ENCODE data around the gene ADARB2.

The ADARB2 gene

DNA sequence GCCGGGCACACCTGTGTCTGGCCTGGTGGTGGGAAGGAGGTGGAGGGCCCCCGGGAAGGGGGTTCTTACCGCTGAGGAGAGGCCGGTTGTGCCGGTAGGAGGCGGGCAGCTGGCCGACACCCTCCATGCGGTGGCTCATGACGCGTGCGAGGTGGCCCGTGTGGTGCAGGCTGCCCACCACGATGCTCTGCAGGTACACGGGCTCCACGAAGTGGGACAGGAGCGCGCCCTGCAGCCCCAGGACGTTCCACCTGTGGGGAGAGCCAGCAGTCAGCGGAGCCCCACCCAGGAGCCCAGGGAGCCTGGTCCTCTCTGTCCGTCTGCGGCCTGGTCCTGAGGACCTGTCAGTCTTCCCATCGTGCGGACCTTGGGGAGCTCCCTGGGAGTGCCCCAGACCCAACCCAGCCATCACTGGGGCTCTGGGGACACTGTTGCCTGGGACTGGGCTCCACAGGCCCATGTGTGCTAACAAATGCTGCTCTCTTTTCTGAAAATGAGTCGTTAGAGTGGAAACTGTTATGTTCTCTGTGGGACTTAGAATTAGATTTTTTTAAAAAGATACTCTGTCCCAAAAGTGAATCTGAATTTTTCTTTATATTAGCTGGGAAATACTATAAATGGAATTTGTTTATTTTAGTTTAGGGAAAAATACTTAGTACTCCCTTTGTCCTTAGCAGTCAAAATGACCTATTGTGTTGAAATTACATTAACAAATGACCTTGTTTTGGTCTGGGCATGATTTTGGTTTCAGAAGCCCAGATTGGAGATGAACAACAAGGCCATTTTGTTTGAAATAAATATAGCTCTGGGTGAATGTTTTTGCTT is 537.2 kb downstream of the ADARB2 start:
- no peak for TF ChIP-seq CTCF (IDR thresholded peaks at IDR 0.05; ENCODE audit: borderline replicate concordance, insufficient read depth, low read depth, low read length)
- H3K4me3 ChIP-seq (ENCODE audit: low read depth, low read length), result no peak overlapping the region

GRCh38 chr10:1199345-1199673 is 538.0 kb downstream of the ADARB2 start:
- no peak for TF ChIP-seq CTCF (IDR thresholded peaks at IDR 0.05; ENCODE audit: borderline replicate concordance, insufficient read depth, low read depth, low read length)
- no peak overlapping the region for H3K4me3 ChIP-seq (ENCODE audit: low read depth, low read length)

DNA sequence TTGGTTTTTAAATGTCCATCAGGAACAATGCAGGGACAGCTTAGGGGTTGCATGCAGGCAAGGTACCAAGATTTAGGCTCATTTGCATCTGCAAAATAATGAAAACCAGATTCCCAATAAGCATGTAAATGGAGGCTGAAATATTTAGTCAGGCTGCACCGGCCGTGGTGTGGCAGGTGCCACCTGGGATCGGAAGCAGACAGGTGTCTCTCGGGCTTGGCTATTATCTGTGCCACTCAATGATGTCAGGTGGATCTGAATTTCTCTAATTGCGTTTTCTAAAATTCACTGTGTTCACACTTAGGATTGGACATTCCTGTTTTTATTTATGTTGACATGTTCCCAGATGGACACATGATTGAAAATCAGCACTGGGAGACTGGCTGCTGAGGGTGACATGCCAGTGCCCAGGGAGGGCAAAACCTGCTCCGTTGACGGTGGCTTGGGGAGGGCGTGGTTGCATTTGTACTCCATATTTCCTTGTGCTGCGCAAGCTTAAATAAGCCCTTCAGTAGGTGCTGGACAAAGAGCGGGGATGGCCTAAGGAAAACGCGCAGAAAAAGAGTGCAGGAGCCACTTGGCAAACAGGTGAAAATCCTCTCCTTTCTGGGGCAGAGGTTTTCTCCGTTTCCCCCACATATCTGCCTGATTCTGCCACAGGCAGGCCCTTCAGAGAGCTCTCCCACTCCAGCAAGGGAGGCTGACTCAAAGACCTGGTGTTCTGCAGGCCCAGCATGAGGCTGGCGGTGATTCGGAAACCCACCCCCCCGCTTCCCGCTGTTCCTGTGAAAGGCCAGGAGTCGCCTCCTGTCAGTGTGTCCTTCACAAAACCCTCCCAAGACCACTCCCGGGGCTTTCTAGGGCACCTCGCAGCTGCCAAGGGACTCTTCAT is 538.6 kb downstream of the ADARB2 start:
- TF ChIP-seq CTCF (IDR thresholded peaks at IDR 0.05; ENCODE audit: borderline replicate concordance, insufficient read depth, low read depth, low read length), result no peak

GRCh38 chr10:1197384-1197783 is 539.9 kb downstream of the ADARB2 start:
- TF ChIP-seq CTCF (IDR thresholded peaks at IDR 0.05; ENCODE audit: borderline replicate concordance, insufficient read depth, low read depth, low read length), result no peak
- H3K4me3 ChIP-seq (ENCODE audit: low read depth, low read length), result no peak overlapping the region

More for the DNA sequence above, 538.6 kb downstream of the ADARB2 start:
- H3K4me3 ChIP-seq (ENCODE audit: low read depth, low read length), result no peak overlapping the region

DNA sequence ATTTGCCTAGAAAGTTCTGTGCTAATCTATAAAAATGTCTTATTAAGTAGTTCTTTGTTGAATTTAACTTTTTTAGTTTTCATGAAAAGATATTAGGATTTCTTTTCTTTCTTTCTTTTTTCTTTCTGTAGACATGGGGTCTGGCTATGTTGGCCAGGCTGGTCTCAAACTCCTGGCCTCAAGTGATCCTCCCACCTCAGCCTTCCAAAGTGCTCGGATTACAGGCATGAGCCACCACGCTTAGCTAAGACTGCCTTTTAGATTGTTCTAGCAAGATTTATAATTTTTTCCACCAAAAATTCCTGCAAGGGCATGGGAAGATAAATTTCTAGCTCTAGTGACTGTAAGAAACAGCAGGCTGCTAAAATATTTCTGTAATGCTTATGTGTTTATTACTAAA is 540.7 kb downstream of the ADARB2 start:
- no peak overlapping the region for H3K4me3 ChIP-seq (ENCODE audit: low read depth, low read length)
- no peak for TF ChIP-seq CTCF (IDR thresholded peaks at IDR 0.05; ENCODE audit: borderline replicate concordance, insufficient read depth, low read depth, low read length)

DNA sequence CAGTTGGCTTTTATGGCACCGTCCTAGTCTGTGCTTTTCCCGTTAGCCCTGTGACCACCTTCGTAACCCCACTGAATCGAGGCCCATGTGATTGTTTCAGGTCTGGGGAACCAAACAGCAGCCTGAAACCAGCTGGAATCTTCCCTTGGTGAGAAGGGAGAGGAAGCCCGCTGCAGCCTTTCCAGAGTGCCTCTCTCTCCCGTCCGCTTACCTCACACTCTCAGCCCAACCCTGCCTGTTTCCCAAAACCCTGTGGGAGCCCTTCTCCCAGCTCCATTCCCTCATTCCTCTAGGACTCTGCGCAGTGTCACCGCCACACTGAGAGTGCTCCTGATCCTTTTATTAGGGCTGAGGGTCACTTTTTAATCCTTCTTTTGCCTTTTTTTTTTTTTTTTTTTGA is 541.5 kb downstream of the ADARB2 start:
- H3K4me3 ChIP-seq (ENCODE audit: low read depth, low read length), result no peak overlapping the region
- no peak for TF ChIP-seq CTCF (IDR thresholded peaks at IDR 0.05; ENCODE audit: borderline replicate concordance, insufficient read depth, low read depth, low read length)

Measured in GM12875 (cell line).